GM19025 (cell line): Measurements from ENCODE around the gene CACTIN.
"Not testable (repeated sequence)": the region's sequence is repeated elsewhere in the genome, so short reads cannot be mapped to it uniquely, and the experiment has no call there.

Experiments
- ATAC-seq: cut with Tn5 transposase; IDR thresholded peaks from one replicate; pipeline ENCODE4 v1.9.1; 2021; ENCODE audit warnings: mild to moderate bottlenecking, low read depth, moderate library complexity; ENCODE audit not compliant: unreplicated experiment

Gene CACTIN

DNA sequence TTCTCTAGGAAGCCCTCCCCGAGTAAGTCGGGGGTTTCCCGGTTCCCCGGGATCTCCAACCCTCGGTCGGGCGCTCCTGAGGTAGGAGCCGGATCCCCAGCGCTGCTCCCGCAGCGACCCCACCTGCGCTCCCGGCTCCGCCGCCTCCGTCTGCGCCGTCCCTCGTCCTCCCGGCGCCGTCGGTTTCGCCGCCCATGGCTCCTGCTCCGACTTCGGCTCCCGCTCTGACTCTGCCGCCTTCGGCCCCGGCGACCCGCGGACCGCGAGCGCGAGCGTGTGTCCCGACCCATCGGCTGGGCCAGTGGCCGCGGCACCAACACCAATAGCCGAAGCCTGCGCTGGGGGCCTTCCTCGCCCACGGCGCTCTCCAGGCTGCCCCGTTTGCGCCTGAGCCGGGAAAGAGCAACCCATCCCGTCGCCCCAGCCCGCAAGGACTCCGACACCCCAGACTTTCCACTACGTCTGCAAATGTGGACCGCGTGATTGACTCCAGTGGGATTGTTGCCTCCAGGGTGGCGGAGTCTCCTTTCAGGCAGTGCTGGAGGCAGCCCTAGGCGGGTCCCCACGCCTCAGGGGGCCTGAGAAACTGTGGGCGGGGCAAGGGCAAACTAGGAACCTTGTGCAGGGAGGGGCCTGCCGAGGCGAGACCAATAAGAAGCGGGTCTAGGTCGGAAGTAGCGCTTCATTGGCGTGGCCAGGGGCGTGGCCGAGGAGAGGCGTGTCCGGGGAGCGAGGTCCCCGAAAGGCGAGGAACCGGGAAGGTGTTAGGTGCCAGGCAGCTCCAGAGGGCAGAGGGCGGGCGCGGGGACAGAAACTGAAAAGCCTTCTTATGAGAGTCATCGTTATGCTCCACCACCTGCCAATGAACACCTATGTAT, at the start of gene CACTIN:
Gene CACTIN, minus strand, starts transcription at position 318 of the 878 bp plus-strand sequence. Its CDS starts 28 bp downstream, at position 290.
- peak; percentile 88 for ATAC-seq

- no peak for ATAC-seq
These were observed 48.4 kb upstream of the CACTIN start for GRCh38 chr19:3674784-3675543.

DNA sequence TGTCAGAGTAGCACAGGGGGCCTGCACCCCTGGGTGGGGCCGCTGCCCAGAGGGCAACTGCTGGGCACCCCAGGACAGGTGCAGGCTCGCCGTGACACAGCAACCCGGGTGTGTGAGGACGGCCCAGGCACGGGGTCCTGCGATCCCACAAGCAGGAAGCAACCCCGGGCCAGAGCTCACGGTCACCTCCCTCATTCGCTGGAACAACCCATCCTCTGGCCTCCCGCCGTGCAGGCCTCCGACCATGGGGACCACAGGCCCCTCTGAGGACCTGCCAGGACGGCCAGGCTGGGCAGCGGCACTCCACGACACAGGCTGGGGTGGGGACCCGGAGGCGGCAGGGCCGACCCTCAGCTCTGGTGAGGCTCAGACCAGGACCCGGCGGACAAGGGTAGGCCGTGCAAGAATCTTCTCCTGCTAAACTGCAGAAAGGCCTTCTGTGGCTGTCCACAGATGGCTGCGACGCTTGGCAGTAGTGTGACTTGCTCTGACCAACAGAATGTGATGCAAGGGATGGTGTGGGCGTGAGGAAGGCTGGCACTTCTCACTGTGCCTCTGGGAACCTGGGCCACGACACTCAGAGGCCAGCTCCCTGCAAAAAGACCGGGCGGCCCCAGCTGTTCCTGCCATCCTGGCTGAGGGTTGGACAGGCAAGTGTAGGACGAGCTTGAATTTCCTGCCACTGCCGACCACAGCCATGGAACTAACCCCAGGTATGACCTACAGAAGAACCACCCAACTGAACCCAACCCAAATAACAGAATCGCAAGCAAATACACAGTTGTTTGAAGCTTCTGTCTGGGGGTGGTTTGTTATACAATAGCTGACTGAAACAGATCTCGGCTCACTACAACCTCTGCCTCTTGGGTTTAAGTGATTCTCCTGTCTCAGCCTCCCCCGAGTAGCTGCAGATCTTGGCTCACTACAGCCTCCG, 47.2 kb upstream of the CACTIN start:
- no peak for ATAC-seq

DNA sequence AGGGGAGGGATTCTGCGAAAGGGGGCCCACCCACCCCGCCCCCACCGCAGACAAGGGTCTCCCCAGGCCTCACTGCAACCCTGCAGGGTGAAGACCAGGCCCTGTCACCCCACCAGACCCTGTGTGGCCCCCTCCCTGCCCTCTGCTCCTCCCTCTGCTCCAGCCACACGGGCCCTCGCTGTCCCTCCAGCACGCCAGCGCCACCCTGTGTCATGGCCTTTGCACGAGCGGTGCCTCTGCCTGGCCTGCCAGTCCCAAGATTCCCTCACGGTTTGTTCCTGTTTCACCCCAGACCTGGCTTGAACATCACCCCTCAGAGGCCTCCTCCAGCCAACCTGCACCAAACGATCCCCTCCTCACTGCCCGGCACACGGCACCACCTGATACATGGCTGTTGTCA, 46.4 kb upstream of the CACTIN start:
- ATAC-seq, result no peak

DNA sequence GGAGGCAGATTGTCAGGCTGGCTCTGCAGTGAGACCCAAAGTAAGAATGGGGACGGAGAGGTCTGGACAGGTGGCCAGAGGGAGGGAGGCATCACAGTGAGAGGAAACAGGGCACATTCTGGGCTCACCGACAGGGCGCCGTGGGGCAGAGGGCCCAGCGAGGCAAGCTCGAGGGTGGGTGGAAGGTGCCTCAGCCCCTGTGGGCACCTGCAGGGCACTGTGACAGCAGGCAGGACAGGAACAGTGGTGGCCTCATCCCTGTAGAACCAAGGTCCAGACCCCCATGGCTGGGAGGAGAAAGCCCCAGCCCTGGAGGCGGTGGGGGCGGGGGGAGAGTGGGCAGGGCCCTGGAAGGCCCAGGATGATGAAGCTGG, 46.0 kb upstream of the CACTIN start:
- ATAC-seq, result no peak

GRCh38 chr19:3671680-3672574, 45.3 kb upstream of the CACTIN start:
- ATAC-seq, result no peak

GRCh38 chr19:3670796-3671679, 44.4 kb upstream of the CACTIN start:
- no peak for ATAC-seq

DNA sequence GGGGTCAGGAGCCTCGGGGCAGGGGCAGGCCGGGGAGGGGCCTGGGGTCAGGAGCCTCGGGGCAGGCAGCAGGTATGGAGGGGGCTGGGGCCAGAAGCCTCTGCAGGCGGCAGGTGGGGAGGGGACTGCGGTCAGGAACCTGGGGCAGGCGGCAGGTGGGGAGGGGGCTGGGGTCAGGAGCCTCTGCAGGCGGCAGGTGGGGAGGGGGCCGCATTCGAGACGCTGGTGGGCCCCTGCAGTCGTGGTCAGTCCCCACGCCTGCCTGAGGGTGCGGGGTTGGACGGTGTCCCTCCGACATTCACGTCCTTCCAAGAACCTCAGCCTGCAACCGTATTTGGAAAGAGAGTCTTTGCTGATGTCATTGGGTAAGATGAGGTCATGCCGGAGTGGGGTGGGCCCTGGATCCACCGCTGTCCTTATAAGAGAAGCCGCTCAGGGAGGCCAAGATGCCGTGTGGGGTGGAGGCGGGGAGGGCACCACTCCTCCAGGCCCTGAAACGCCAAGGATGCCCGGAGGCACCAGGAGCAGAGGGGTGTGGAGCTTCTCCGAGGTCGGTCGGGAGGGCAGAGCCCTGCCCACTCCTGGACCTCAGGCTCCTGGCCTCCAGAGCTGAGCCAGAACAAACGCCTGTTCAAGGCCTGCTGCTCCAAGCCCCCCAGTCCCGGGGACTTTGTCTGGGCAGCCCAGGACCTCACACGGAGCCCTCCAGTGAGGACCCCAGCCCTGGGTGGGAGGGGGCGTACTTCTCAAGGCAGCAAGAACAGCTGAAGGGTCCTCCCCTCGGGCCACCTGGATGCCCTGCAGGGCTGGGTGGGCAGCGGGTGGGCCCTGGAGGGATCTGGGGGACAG, 43.6 kb upstream of the CACTIN start:
- ATAC-seq, result no peak

- ATAC-seq, result no peak
These were observed 42.7 kb upstream of the CACTIN start for GRCh38 chr19:3669082-3669946.

GRCh38 chr19:3668331-3669081, 41.9 kb upstream of the CACTIN start:
- no peak for ATAC-seq

- ATAC-seq, result no peak
These were observed 41.2 kb upstream of the CACTIN start for GRCh38 chr19:3667766-3668165.

- no peak for ATAC-seq
These were observed 40.5 kb upstream of the CACTIN start for GRCh38 chr19:3667037-3667638.

- ATAC-seq, result not testable (repeated sequence)
These were observed 39.9 kb upstream of the CACTIN start for GRCh38 chr19:3666545-3666856.

- no peak for ATAC-seq
These were observed 39.3 kb upstream of the CACTIN start for GRCh38 chr19:3665681-3666544.
